GM18517 (cell line): ENCODE results near the gene ZFP1.

Experiments used
- ATAC-seq: cut with Tn5 transposase; IDR thresholded peaks from one replicate; pipeline ENCODE4 v1.9.1; 2021; ENCODE audit warnings: mild to moderate bottlenecking, moderate library complexity; ENCODE audit not compliant: unreplicated experiment

Gene ZFP1

GRCh38 chr16:75148311-75149195, at the start of gene ZFP1:
TSS of gene ZFP1 (plus strand) at chr16:75148524. CDS start at chr16:75152952, 4,428 bp downstream.
- ATAC-seq, result peak; percentile 83

- no peak for ATAC-seq
Measured at GRCh38 chr16:75099075-75099667, 49.2 kb upstream of the ZFP1 start.

GRCh38 chr16:75099738-75100602, 48.4 kb upstream of the ZFP1 start:
- no peak for ATAC-seq

GRCh38 chr16:75100603-75100990, 47.7 kb upstream of the ZFP1 start:
- ATAC-seq, result no peak

- no peak for ATAC-seq
Measured at GRCh38 chr16:75101635-75102034, 46.7 kb upstream of the ZFP1 start.

- ATAC-seq, result no peak
Measured at GRCh38 chr16:75102595-75102994, 45.7 kb upstream of the ZFP1 start.

- ATAC-seq, result no peak
Measured at GRCh38 chr16:75103994-75104393, 44.3 kb upstream of the ZFP1 start.

GRCh38 chr16:75104836-75105235, 43.5 kb upstream of the ZFP1 start:
- ATAC-seq, result no peak

- ATAC-seq, result no peak
Measured at GRCh38 chr16:75105306-75106061, 42.8 kb upstream of the ZFP1 start.

GRCh38 chr16:75106351-75107274, 41.7 kb upstream of the ZFP1 start:
- no peak for ATAC-seq

GRCh38 chr16:75107505-75107904, 40.8 kb upstream of the ZFP1 start:
- no peak for ATAC-seq

- ATAC-seq, result no peak
Measured at GRCh38 chr16:75108792-75109731, 39.3 kb upstream of the ZFP1 start.

GRCh38 chr16:75109732-75110243, 38.5 kb upstream of the ZFP1 start:
- ATAC-seq, result no peak

GRCh38 chr16:75110637-75111513, 37.4 kb upstream of the ZFP1 start:
- ATAC-seq, result peak; percentile 81

GRCh38 chr16:75111514-75111940, 36.8 kb upstream of the ZFP1 start:
- ATAC-seq, result no peak

- ATAC-seq, result no peak
Measured at GRCh38 chr16:75111961-75112733, 36.2 kb upstream of the ZFP1 start.
